CD4-positive, alpha-beta T cell treated with Interferon alpha-2 for 1 hour (primary cell): ENCODE measurements around the gene WASHC4.

Source experiments
- DNase-seq, 2 donors: peaks; one replicate each; pipeline ENCODE4 v3.0.0-alpha.2; 2020 to 2022

The WASHC4 gene

GRCh38 chr12:105107494-105108371, at the start of gene WASHC4:
TSS of gene WASHC4 (plus strand) at chr12:105107731. CDS start at chr12:105107801, 70 bp downstream.
- DNase-seq, result peak; percentile 90 to 92

- DNase-seq, result no peak
Observed at GRCh38 chr12:105060715-105061378, 46.7 kb upstream of the WASHC4 start.

- DNase-seq, result no peak
Observed at GRCh38 chr12:105064564-105065178, 42.9 kb upstream of the WASHC4 start.

- no peak for DNase-seq
Observed at GRCh38 chr12:105067511-105068031, 40.0 kb upstream of the WASHC4 start.

DNA sequence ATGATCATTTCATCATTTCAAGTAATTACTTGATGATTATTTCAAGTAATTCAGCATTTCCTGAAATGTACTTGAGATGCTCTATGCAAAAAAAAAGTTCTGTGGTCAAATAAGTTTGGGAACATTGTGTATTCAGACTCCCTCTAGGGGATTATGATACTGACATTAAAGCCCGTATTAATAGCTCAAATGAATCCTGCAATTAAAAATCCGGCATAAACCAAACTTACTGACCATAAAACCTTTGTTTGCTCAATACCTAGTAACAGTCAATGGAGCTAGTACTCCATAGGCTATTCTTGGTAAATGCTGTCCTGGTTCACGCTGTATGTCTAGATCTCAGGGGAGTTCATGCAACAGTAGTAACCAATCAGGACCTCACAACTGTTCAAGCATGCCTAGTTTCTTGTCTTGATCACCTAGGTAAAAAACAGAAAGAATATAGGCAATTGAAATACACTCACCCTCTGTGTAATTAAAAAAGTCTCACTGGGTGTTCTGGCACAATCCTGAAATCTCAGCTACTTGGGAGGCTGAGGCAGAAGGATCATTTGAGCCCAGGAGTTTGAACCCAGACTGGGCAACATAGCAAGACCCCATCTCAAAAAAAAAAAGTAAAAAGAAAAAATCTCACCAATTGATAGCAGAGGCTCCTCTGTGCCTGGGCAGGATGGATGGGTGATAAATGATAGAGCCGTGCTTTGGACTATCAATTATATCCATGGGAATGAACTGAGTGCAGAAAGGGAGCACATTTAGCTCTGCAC, 37.4 kb upstream of the WASHC4 start:
- DNase-seq, result no peak

- no peak for DNase-seq
Observed at GRCh38 chr12:105071981-105072380, 35.5 kb upstream of the WASHC4 start.

- no peak for DNase-seq
Observed at GRCh38 chr12:105072888-105073488, 34.5 kb upstream of the WASHC4 start.

DNA sequence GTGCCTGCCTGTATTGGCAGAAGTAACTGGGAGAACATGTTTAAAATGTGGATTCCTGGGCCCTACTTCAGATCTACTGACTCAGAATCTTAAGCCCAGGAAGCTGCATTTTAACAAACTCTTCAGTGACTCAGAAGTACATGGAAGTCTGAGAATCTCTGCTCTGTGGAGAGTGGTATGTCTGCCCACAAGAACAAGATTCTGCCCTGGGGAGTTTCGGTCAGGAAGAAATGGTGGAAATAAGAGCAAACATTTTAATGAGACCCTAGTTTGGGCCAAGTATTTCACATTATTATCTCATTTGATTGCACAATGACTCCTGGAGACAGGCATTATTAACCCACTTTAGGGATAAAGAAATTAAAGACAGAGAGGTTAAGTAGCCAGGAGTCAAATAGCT, 31.4 kb upstream of the WASHC4 start:
- no peak for DNase-seq

DNA sequence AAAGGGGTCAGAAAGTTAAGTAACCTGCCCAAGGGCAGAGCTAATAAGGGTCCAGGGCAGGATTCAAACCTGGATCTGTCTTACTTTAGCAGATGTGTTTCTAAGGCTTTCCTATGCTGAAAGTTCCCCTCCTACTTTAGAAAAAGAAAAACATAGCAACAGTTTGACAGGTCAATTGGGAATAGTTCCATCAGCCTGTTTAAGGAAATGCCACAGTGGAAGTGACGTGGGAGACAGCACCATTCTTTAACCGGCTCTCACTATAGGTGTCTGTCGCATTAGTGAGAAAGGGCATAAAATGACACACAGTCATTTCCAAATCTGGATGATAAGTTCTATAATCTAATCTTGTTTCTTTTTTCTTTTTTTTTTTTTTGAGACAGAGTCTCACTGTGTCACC, 30.6 kb upstream of the WASHC4 start:
- DNase-seq, result no peak

DNA sequence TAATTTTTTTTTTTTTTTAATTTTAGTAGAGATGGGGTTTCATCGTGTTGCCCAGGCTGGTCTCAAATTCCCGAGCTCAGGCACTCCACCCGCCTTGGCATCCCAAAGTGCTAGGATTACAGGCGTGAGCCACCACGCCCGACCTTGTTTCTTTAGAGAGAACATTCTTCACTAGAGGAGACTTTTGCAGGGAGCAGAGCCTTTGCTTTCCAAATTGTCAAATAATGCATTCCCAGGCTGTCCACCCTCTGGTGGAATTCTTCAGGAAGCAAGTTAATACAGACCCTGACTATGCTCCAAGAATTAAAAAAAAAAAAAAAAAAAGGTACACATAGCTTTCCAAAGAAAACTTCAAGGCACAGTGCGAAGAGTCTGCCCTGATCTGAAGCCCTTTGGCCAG, 30.1 kb upstream of the WASHC4 start:
- no peak for DNase-seq

- DNase-seq, result no peak
Observed at GRCh38 chr12:105078712-105079570, 28.6 kb upstream of the WASHC4 start.

- no peak for DNase-seq
Observed at GRCh38 chr12:105083031-105083430, 24.5 kb upstream of the WASHC4 start.

GRCh38 chr12:105083551-105084105, 23.9 kb upstream of the WASHC4 start:
- peak in 1 of 2 donors; percentile 3 for DNase-seq

DNA sequence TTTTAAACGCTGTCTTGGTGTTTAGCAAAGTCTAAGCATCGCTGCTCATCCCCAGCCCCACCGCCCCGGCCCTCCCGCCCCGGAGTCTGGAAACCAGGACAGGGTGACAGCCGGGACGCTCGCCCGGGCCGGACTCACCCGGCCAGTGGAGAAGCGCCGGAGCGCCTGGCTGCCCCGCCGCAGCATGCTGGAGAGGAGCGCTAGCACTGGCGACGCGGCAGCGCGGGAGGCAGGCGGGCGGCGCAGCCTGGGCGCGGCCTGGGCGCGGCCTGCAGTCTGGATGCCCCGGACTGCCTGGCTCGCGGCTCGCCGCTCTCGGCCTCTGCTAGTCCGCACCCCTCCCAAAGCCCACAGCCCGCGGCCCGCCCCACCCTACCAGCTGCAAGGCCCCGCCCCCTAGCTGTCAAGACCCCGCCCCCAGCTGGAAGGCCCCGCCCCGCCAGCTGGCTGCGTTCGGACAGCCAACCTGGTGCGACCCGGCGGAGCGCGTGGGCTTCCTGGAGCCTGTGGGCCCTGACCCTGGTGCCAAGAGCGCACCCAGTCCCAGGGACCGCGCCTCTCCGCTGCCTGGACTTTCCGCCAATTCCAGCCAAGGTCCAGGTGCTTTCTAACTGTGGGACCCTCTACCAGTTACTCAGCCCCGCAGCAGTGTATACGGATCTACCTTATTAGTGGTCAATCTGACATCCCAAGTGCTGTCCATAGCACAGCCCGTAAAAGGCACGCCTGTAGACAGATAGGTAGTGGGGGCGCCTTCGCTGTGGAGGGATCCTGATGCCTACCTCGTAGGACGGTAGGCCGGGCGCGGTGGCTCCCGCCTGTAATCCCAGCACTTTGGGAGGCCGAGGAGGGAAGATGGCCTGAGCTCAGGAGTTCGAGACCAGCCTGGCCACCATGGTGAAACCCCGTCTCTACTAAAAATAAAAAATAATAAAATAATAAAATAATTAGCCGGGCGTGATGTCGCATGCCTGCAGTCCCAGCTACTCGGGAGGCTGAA, 23.0 kb upstream of the WASHC4 start, which contains the start of gene ALDH1L2:
TSS of gene ALDH1L2 (minus strand) at position 208 of the 1,000 bp plus-strand sequence. CDS start at position 186, 22 bp downstream.
- DNase-seq, result peak; percentile 56 to 65

DNA sequence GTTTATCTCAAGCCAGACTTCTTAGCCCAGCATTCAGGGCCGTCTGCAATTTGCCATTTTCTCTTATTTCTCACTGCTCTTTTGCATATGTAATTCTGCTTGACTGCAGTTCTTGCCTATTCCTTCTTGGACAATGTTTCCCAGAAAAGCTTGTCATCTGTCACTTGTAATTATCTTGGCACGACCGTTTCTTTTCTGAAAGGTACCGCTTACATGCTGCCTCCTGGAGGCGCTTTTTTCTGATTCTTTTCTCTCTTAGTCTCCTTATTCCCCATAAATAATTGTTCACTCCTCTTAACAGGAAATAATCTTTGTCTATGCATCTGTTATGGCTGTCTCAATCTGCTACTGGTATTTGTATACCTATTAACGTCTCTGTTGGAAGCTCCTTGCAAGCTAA, 22.0 kb upstream of the WASHC4 start:
- no peak for DNase-seq

GRCh38 chr12:105089817-105090216, 17.7 kb upstream of the WASHC4 start:
- DNase-seq, result no peak

DNA sequence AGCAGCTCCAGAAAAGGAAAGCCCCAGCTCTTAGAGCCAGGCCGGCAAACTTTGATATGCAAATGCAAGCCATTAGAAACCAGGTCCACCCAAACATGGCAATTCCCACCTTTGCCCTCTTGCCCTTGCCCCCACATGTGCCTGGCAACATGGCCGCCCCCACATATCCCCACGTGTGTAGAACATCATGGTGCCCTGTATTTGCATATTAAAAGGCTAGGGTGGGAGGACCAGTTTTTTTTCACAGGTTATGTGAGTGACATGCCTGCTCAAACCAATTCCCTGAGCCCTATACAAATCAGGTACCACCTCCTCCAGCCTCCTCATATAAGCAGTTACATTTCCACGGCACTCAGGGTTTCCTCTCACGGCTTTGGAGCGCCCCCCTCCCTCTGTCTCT, 17.2 kb upstream of the WASHC4 start:
- DNase-seq, result no peak

- no peak for DNase-seq
Observed at GRCh38 chr12:105091476-105092206, 15.9 kb upstream of the WASHC4 start.

- no peak for DNase-seq
Observed at GRCh38 chr12:105092336-105092735, 15.2 kb upstream of the WASHC4 start.
